Keratinocyte (primary cell): Measurements from ENCODE around the gene SUSD3.

ENCODE experiments used
- CTCF ChIP-seq, 3 experiments: IDR thresholded peaks in 1 of 3; conservative IDR thresholded peaks in 1 of 3; optimal IDR thresholded peaks in 1 of 3; 2 replicates in 2 of 3; 3 replicates in 1 of 3; pipeline versions ENCODE3 to v1.5.1; 2011; ENCODE audit warnings: low read length in 3 of 3, mild to moderate bottlenecking in 3 of 3, moderate library complexity in 2 of 3, control low read depth in 1 of 3, inconsistent platforms in 1 of 3; ENCODE audit not compliant: insufficient read depth in 2 of 3; ENCODE audit errors: extremely low read depth in 1 of 3
- EZH2 ChIP-seq: IDR thresholded peaks from one replicate; pipeline ENCODE4 v1.6.1; 2012; ENCODE audit warnings: inconsistent platforms, mild to moderate bottlenecking, low read length, moderate library complexity

- TF ChIP-seq CTCF (optimal IDR thresholded peaks at IDR 0.05 in 1 of 3, IDR thresholded peaks at IDR 0.05 in 1 of 3, conservative IDR thresholded peaks at IDR 0.05 in 1 of 3; ENCODE audit: extremely low read depth in 1 of 3, insufficient read depth in 2 of 3, low read length in 3 of 3) (no peak), EZH2 (no peak)
Measured at GRCh38 chr9:93054758-93055704, 3.5 kb upstream of the SUSD3 start.
